SU-DHL-6 (cell line): ENCODE measurements around the gene CDC42BPA.

Experiments used
- EZH2phosphoT487 ChIP-seq: fragments of 200-600 bp; sonication (generic), shearing (Covaris generic); conservative IDR thresholded peaks from 2 replicates; pipeline ENCODE4 v1.6.1; 2018; ENCODE audit warnings: mild to moderate bottlenecking, antibody characterized with exemption, low read length, moderate library complexity, mixed read lengths
- TF ChIP-seq, protein P1 (sequence below): fragments of 200-600 bp; sonication (generic); IDR thresholded peaks from one replicate; pipeline ENCODE4 v1.5.1; 2017; ENCODE audit warnings: antibody characterized with exemption, mild to moderate bottlenecking, low read length, moderate library complexity; ENCODE audit not compliant: insufficient read depth, poor library complexity, severe bottlenecking

DNA sequence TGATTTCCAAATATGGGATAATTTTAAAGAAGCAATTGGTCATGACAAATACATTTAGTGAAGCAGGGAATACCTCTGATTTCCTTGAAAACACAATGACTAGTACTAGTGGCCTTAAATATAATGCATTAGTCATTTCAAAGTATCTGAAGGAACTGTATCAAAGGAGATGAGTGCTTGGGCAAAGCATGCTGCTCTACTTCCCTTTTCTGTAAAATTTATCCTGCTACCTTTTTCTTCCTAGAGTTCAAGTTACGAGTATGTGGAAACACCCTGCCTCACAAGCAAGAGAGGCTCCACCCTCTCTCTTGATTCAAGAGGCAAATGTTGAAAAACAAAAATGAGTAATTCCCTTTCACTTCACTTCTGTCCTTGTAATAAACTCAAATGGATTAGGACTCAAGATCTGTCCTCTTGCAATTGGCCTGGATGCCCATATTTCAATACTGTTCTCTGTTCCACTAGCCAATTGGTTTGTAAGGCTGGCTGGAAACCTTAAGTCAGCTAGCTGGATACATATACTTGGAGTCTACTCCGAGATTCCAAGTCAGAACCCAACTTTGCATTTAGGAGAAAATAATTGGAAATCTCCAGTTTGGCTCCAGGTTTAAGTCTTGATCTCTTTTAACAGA, 92.5 kb downstream of the CDC42BPA start:
- TF ChIP-seq, protein P1, sequence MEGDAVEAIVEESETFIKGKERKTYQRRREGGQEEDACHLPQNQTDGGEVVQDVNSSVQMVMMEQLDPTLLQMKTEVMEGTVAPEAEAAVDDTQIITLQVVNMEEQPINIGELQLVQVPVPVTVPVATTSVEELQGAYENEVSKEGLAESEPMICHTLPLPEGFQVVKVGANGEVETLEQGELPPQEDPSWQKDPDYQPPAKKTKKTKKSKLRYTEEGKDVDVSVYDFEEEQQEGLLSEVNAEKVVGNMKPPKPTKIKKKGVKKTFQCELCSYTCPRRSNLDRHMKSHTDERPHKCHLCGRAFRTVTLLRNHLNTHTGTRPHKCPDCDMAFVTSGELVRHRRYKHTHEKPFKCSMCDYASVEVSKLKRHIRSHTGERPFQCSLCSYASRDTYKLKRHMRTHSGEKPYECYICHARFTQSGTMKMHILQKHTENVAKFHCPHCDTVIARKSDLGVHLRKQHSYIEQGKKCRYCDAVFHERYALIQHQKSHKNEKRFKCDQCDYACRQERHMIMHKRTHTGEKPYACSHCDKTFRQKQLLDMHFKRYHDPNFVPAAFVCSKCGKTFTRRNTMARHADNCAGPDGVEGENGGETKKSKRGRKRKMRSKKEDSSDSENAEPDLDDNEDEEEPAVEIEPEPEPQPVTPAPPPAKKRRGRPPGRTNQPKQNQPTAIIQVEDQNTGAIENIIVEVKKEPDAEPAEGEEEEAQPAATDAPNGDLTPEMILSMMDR, result no peak
- TF ChIP-seq EZH2phosphoT487, result no peak
